ENCODE data around the gene CCDC192. TPM values are rescaled to one million over a fixed set of nuclear protein-coding genes. Genes with fewer than 3 reads are reported as not detected.

The CCDC192 gene
- total and polyA plus RNA-seq, 9 donors = 0.26 to 2.6 (median 0.91) TPM; not detected in 1

- no peak for DNase-seq
- 18 to 28% (median 19%) methylated on average over 3 of the region's 3 CpGs for WGBS, 3 donors
- H3K4me3 ChIP-seq = no peak overlapping the region
- H3K27ac ChIP-seq = no peak overlapping the region
- H3K27me3 ChIP-seq = no peaks in the 10 kb centered on the region
- peaks cover 4% of the 10 kb centered on the region for H3K4me1 ChIP-seq (ENCODE audit: insufficient read depth)
- no peaks in the 10 kb centered on the region for H3K9me3 ChIP-seq
- no peak for TF ChIP-seq CTCF (IDR thresholded peaks at IDR 0.05)
- TF ChIP-seq POLR2A (IDR thresholded peaks at IDR 0.05) = no peak
- no peak for TF ChIP-seq EP300 (IDR thresholded peaks at IDR 0.05)
- no peaks in the 10 kb centered on the region for H3K36me3 ChIP-seq
- intact Hi-C loops (cut with DNase I) = no loop called here
These were observed 111.4 kb downstream of the CCDC192 start for GRCh38 chr5:127814588-127814973.

GRCh38 chr5:127820910-127821553 is 117.8 kb downstream of the CCDC192 start:
- Histone ChIP-seq H3K9me3 (no peaks in the 10 kb centered on the region), H3K27ac (no peak overlapping the region), H3K36me3 (no peaks in the 10 kb centered on the region), H3K4me1 (ENCODE audit: insufficient read depth) (peaks cover 4% of the 10 kb centered on the region), H3K4me3 (no peak overlapping the region), H3K27me3 (no peaks in the 10 kb centered on the region)
- DNase-seq = no peak
- intact Hi-C loops (cut with DNase I) = no loop called here
- TF ChIP-seq EP300 (IDR thresholded peaks at IDR 0.05) = no peak
- 90 to 96% (median 90%) methylated on average over 2 of the region's 2 CpGs for WGBS, 3 donors

- 94 to 96% (median 95%) methylated on average over 3 of the region's 3 CpGs for WGBS, 3 donors
- Histone ChIP-seq H3K4me3 (no peak overlapping the region), H3K36me3 (no peaks in the 10 kb centered on the region), H3K9me3 (no peaks in the 10 kb centered on the region), H3K4me1 (ENCODE audit: insufficient read depth) (peaks cover 4% of the 10 kb centered on the region), H3K27me3 (no peaks in the 10 kb centered on the region), H3K27ac (no peak overlapping the region)
- TF ChIP-seq POLR2A (IDR thresholded peaks at IDR 0.05) (no peak), EP300 (IDR thresholded peaks at IDR 0.05) (no peak), CTCF (IDR thresholded peaks at IDR 0.05) (no peak)
- no peak for DNase-seq
- intact Hi-C loops (cut with DNase I) = no loop called here
These were observed 118.7 kb downstream of the CCDC192 start for GRCh38 chr5:127821896-127822295.

DNA sequence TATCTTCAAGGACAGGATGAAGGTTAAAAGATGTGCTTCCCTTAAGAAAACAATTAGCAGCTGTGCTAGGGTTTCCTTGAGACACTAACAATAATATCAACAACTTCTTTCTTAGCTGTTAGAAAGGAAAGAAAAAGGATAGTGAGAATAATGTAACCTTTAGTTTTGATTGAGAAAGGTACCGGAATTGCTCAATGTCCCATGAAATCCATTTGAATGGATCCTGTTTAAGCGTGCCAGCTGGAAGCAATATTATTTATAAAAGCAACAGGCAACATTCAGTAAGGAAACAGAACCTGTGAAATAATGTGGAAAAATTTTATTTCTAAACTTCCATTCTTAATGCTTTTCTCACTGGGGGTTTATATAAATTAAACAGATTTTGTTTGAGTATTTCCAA is 120.9 kb downstream of the CCDC192 start:
- Histone ChIP-seq H3K27me3 (no peaks in the 10 kb centered on the region), H3K9me3 (no peaks in the 10 kb centered on the region), H3K4me1 (ENCODE audit: insufficient read depth) (peaks cover 4% of the 10 kb centered on the region), H3K27ac (no peak overlapping the region), H3K4me3 (no peak overlapping the region), H3K36me3 (no peaks in the 10 kb centered on the region)
- TF ChIP-seq POLR2A (IDR thresholded peaks at IDR 0.05) = no peak
- TF ChIP-seq EP300 (IDR thresholded peaks at IDR 0.05) = no peak
- no peak for TF ChIP-seq CTCF (IDR thresholded peaks at IDR 0.05)
- DNase-seq = no peak
- 12 to 37% (median 21%) methylated on average over 2 of the region's 2 CpGs for WGBS, 3 donors
- intact Hi-C loops (cut with DNase I) = no loop called here

DNA sequence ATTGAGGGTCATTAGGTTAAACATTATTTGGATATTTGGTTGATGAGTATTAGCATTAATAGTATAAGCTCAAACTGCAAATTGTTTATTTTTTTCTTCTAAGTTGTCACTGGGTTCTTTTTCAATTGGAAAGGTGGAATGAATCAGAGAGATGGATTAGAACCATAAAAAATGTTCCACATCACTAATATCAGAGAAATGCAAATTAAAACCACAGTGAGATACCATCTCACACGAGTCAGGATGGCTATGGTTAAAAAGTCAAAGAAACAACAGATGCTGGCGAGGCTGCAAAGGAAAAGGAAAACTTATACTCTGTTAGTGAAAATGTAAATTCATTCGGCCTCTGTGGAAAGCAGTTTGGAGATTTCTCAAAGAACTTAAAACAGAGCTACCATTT is 122.8 kb downstream of the CCDC192 start:
- Histone ChIP-seq H3K4me3 (no peak overlapping the region), H3K36me3 (no peaks in the 10 kb centered on the region), H3K27me3 (no peaks in the 10 kb centered on the region), H3K27ac (no peak overlapping the region), H3K9me3 (no peaks in the 10 kb centered on the region), H3K4me1 (ENCODE audit: insufficient read depth) (peaks cover 4% of the 10 kb centered on the region)
- TF ChIP-seq POLR2A (IDR thresholded peaks at IDR 0.05) = no peak
- TF ChIP-seq CTCF (IDR thresholded peaks at IDR 0.05) = no peak
- no peak for TF ChIP-seq EP300 (IDR thresholded peaks at IDR 0.05)
- intact Hi-C loops (cut with DNase I) = no loop called here
- WGBS, 3 donors = 63 to 82% (median 68%) methylated on average over 3 of the region's 3 CpGs
- DNase-seq = no peak

Data from ovary (tissue), 9 donors.